K562 (cell line): ENCODE measurements around the gene KCND3. TPM values are rescaled to one million over a fixed set of nuclear protein-coding genes. Genes with fewer than 3 reads are reported as not detected.

ENCODE experiments used
- ATAC-seq: fragments of 200-7000 bp; cut with Tn5 transposase; 3 replicates; pipeline ENCODE4 v1.9.1; 2020; ENCODE audit warnings: moderate library complexity
- BruUV-seq: library from RNA; stranded (reverse); fragments of 400-500 nt; replicated peaks from 2 replicates; lab custom pipeline; 2021; lab: Mats Ljungman, UMichigan
- CTCF ChIA-PET: fragments of 300-600 bp; formaldehyde crosslinking; extraction: SDS; loops from one replicate; lab custom pipeline; 2021; ENCODE audit warnings: low intra/inter-chr PET ratio; lab: Yijun Ruan, JAX
- POLR2A ChIA-PET: fragments of 300-600, 350-650 bp; sonication (Branson Sonifier 250); formaldehyde crosslinking; extraction: SDS; loops from one replicate; lab custom pipeline; 2021; ENCODE audit warnings: antibody characterized with exemption, inconsistent platforms; lab: Yijun Ruan, JAX
- DNase-seq, 4 experiments: peaks; one replicate each; pipeline versions ENCODE4 v3.0.0 to v3.0.0-alpha.2; 2011 to 2018; ENCODE audit warnings: low spot score in 3 of 4, mixed read lengths in 3 of 4; ENCODE audit errors: extremely low read depth in 1 of 4
- FAIRE-seq: peaks from 2 replicates; lab custom pipeline; 2011; peaks lifted over from hg19 to GRCh38; lab: Jason Lieb, UNC
- H2AFZ ChIP-seq: 2 replicates; pipeline ENCODE4 v1.6.0; 2011; ENCODE audit warnings: low read depth, low read length, control low read depth, inconsistent platforms
- H3K27ac ChIP-seq: fragments of 200-600 bp; 3 replicates; pipeline ENCODE4 v1.8.0; 2011; ENCODE audit warnings: low read depth, mild to moderate bottlenecking, control low read depth, inconsistent platforms, low read length, moderate library complexity, mixed read lengths; ENCODE audit errors: extremely low read depth
- H3K27me3 ChIP-seq, 2 experiments: fragments of 300-600 bp in 1 of 2; 2 replicates in 1 of 2; 3 replicates in 1 of 2; pipeline versions ENCODE4 v1.6.0 to v1.8.0; 2011; ENCODE audit warnings: inconsistent platforms in 2 of 2, low read length in 2 of 2, mild to moderate bottlenecking in 1 of 2, mixed read lengths in 1 of 2, moderate library complexity in 1 of 2; ENCODE audit not compliant: control insufficient read depth in 2 of 2, insufficient read depth in 2 of 2
- H3K36me3 ChIP-seq: fragments of 300-600 bp; 3 replicates; pipeline ENCODE4 v1.8.0; 2011; ENCODE audit warnings: mild to moderate bottlenecking, low read length, inconsistent platforms; ENCODE audit not compliant: control insufficient read depth, insufficient read depth
- H3K4me1 ChIP-seq, 2 experiments: fragments of 200-600 bp in 1 of 2; replicated peaks in 1 of 2; 2 replicates in 1 of 2; 3 replicates in 1 of 2; pipeline versions ENCODE4 v1.5.1 to v1.8.0; 2011; ENCODE audit warnings: inconsistent platforms in 2 of 2, low read length in 2 of 2, mild to moderate bottlenecking in 1 of 2, mixed read lengths in 1 of 2, moderate library complexity in 1 of 2; ENCODE audit not compliant: control insufficient read depth in 2 of 2, insufficient read depth in 2 of 2
- H3K4me2 ChIP-seq: 2 replicates; pipeline ENCODE4 v1.6.1; 2011; ENCODE audit warnings: low read length, control low read depth, inconsistent platforms, mixed read lengths; ENCODE audit not compliant: insufficient read depth
- H3K4me3 ChIP-seq: fragments of 200-600 bp; sonication (generic), shearing (Covaris generic); 2 replicates; pipeline ENCODE4 v1.5.1; 2016; ENCODE audit warnings: control low read depth, inconsistent platforms
- H3K79me2 ChIP-seq: fragments of 200-600 bp; 3 replicates; pipeline ENCODE4 v1.8.0; 2011; ENCODE audit warnings: low read length, inconsistent platforms; ENCODE audit not compliant: control insufficient read depth, insufficient read depth
- H3K9ac ChIP-seq, 2 experiments: 2 replicates each; pipeline versions ENCODE4 v1.6.0 to v1.6.1; 2011; ENCODE audit warnings: low read depth in 2 of 2, low read length in 2 of 2, control low read depth in 1 of 2, inconsistent platforms in 1 of 2, mild to moderate bottlenecking in 1 of 2, mixed read lengths in 1 of 2; ENCODE audit not compliant: insufficient read depth in 1 of 2
- H3K9me1 ChIP-seq: one replicate; pipeline ENCODE4 v1.6.0; 2011; ENCODE audit warnings: inconsistent platforms, mild to moderate bottlenecking, low read length, moderate library complexity; ENCODE audit not compliant: control insufficient read depth, insufficient read depth
- H3K9me3 ChIP-seq: replicated peaks from 2 replicates; pipeline ENCODE4 v1.5.1; 2011; ENCODE audit warnings: low read depth, low read length, inconsistent platforms; ENCODE audit not compliant: control insufficient read depth, insufficient read depth
- H4K20me1 ChIP-seq: replicated peaks from 2 replicates; pipeline ENCODE4 v1.6.1; 2011; ENCODE audit warnings: low read length, inconsistent platforms, mixed read lengths; ENCODE audit not compliant: control insufficient read depth, insufficient read depth
- ARNT ChIP-seq, 2 experiments: fragments of 450-650 bp; IDR thresholded peaks; 2 replicates each; pipeline ENCODE4 v1.6.1; 2016; ENCODE audit warnings: mild to moderate bottlenecking in 1 of 2
- CTCF ChIP-seq, 3 experiments: IDR thresholded peaks in 2 of 3; conservative IDR thresholded peaks in 1 of 3; 2 replicates each; pipeline ENCODE4 v1.5.1; 2011 to 2012; ENCODE audit warnings: low read length in 3 of 3, mild to moderate bottlenecking in 3 of 3, control low read depth in 2 of 3, improper control_type of control experiment in 1 of 3, inconsistent platforms in 1 of 3, low read depth in 1 of 3, mixed read lengths in 1 of 3, moderate library complexity in 1 of 3; ENCODE audit not compliant: insufficient read depth in 2 of 3
- DMBX1 ChIP-seq: fragments of 250-450 bp; sonication (Bioruptor Pico); IDR thresholded peaks from 2 replicates; pipeline ENCODE4 v1.8.0; 2022; ENCODE audit warnings: inconsistent platforms, mild to moderate bottlenecking, moderate library complexity, borderline replicate concordance
- FOXK2 ChIP-seq, 2 experiments: fragments of 450-650 bp; IDR thresholded peaks in 1 of 2; conservative IDR thresholded peaks in 1 of 2; 2 replicates each; pipeline ENCODE4 v1.6.1; 2016; ENCODE audit warnings: low read depth in 2 of 2, mild to moderate bottlenecking in 1 of 2
- KLF13 ChIP-seq: fragments of 450-650 bp; IDR thresholded peaks from 2 replicates; pipeline ENCODE4 v1.6.1; 2016; ENCODE audit warnings: missing genetic modification characterization, low read depth, mild to moderate bottlenecking, missing compliant biosample characterization, moderate library complexity, borderline replicate concordance
- MAFF ChIP-seq: IDR thresholded peaks from 2 replicates; pipeline ENCODE4 v1.6.1; 2012; ENCODE audit warnings: low read length, improper control_type of control experiment
- MAX ChIP-seq: sonication (generic); formaldehyde crosslinking; IDR thresholded peaks from 2 replicates; pipeline ENCODE4 v1.9.0; 2022; ENCODE audit warnings: mild to moderate bottlenecking, missing genetic modification reagents
- RAD21 ChIP-seq, 2 experiments: fragments of 250-450 bp in 1 of 2; fragments of 450-650 bp in 1 of 2; sonication (Bioruptor Pico) in 1 of 2; formaldehyde crosslinking in 1 of 2; IDR thresholded peaks in 1 of 2; conservative IDR thresholded peaks in 1 of 2; 2 replicates each; pipeline versions ENCODE4 v1.4.0 to v1.8.0; 2020 to 2022; ENCODE audit warnings: mild to moderate bottlenecking in 2 of 2, moderate library complexity in 1 of 2
- SRSF9 ChIP-seq: fragments of 200-400 bp; formaldehyde crosslinking; IDR thresholded peaks from 2 replicates; pipeline ENCODE4 v1.6.1; 2017; ENCODE audit warnings: low read depth, low read length, borderline replicate concordance
- ZNF165 ChIP-seq: fragments of 250-450 bp; sonication (Bioruptor Pico); IDR thresholded peaks from 2 replicates; pipeline ENCODE4 v1.4.0; 2020; ENCODE audit warnings: borderline replicate concordance
- ZNF316 ChIP-seq: fragments of 450-650 bp; IDR thresholded peaks from 2 replicates; pipeline ENCODE4 v1.6.1; 2016
- WGBS: fragments of 100-300 bp; shearing (Covaris generic); methylation state at CpG from one replicate; pipeline ENCODE4 v1.1.6; 2016; ENCODE audit warnings: low coverage, mixed read lengths; ENCODE audit not compliant: insufficient coverage; ENCODE audit errors: missing lambda C conversion rate; 5-methylcytosine and 5-hydroxymethylcytosine counted together
- in situ Hi-C: fragments of 300-500 bp; cut with MboI; formaldehyde crosslinking; loops from 4 replicates; pipeline ENCODE4 v1.15.0; 2018; ENCODE audit warnings: inconsistent platforms, mixed read lengths
- intact Hi-C: fragments of 100-400 bp; cut with micrococcal nuclease; formaldehyde crosslinking; loops from 2 replicates; pipeline ENCODE4 v1.14.2; 2022
- polyA plus RNA-seq, 8 experiments: library from polyadenylated mRNA; depleted of rRNA in 4 of 8; stranded (reverse) in 5 of 8; unstranded in 3 of 8; fragments of >200 nt; fragmentation: Nextera tagmentation in 2 of 8; fragmentation: Illumina TruSeq in 1 of 8; extraction: Ambion mirVana in 2 of 8; extraction: Trizol in 1 of 8; gene quantifications; 2 replicates each; pipeline versions ENCODE4 v1.2.1 to v1.2.3, GENCODE V29; 2011 to 2014; ENCODE audit warnings: inconsistent platforms in 1 of 8, missing spikeins in 1 of 8
- total RNA-seq, 7 experiments: library from RNA; depleted of rRNA in 6 of 7; stranded (reverse); fragments of >200 nt in 6 of 7; fragmentation: Illumina TruSeq in 2 of 7; extraction: Trizol in 2 of 7; gene quantifications; 2 replicates each; pipeline versions ENCODE4 v1.2.1 to v1.2.3, GENCODE V29; 2011 to 2021; ENCODE audit warnings: low replicate concordance in 1 of 7
- TF ChIP-seq, protein P1 (sequence below): fragments of 450-650 bp; conservative IDR thresholded peaks from 2 replicates; pipeline ENCODE4 v1.6.1; 2016; ENCODE audit warnings: missing genetic modification characterization, low read depth, mild to moderate bottlenecking, missing compliant biosample characterization, moderate library complexity

KCND3 gene
- total and polyA plus RNA-seq, 9 of the 15 experiments (the other 6 are each of a cell fraction or from before 2014, with no cell fraction given), result not detected

DNA sequence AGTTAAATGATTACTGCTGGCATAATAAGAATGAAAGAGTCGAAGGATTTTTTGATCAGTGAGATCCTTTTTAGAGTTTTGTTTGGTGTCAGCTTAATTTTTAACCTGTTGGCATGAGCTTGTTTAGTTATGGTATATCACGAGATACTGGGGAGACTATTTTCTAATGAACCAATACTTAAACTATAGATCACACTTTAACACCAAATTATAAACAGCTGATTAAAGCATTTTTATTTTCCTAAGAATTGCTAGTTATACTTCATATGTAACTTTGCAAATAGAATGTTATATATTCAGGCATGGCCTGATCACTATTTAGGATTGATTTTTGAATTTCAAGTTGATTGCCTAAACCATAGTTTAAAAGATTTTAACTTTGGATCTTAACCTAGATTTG is 227.8 kb downstream of the KCND3 start:
- H3K4me1 ChIP-seq, result peaks cover 0 to 8% of the 10 kb centered on the region in 2 experiments; a peak in 2 of 5 replicates
- TF ChIP-seq MAX (CRISPR knock-in tag), result no peak
- TF ChIP-seq ZNF316, result peak; percentile 73
- TF ChIP-seq MAFF, result 0 out of 2 replicates have a peak, but pooled peaks have one; percentile 8
- in situ Hi-C loops (no loop called here), intact Hi-C loops (no loop called here)
- no peak overlapping the region for H2AFZ ChIP-seq
- no peak overlapping the region for H3K4me2 ChIP-seq
- FAIRE-seq, result no peak
- BruUV-seq, result no TSS peak
- no peak overlapping the region for H3K27ac ChIP-seq
- no peaks in the 10 kb centered on the region for H3K9me3 ChIP-seq
- no peaks in the 10 kb centered on the region for H3K9me1 ChIP-seq
- H4K20me1 ChIP-seq, result no peaks in the 10 kb centered on the region
- 92% methylated on average over 2 of the region's 2 CpGs for WGBS
- no peak overlapping the region for H3K9ac ChIP-seq
- peaks cover 93% of the 10 kb centered on the region for H3K36me3 ChIP-seq
- no peak for DNase-seq
- CTCF ChIA-PET, result no interaction called here
- peaks cover 22% of the 10 kb centered on the region for H3K79me2 ChIP-seq
- H3K4me3 ChIP-seq, result no peak overlapping the region
- no peaks in the 10 kb centered on the region for H3K27me3 ChIP-seq
- no peak for ATAC-seq
- POLR2A ChIA-PET, result no interaction called here

DNA sequence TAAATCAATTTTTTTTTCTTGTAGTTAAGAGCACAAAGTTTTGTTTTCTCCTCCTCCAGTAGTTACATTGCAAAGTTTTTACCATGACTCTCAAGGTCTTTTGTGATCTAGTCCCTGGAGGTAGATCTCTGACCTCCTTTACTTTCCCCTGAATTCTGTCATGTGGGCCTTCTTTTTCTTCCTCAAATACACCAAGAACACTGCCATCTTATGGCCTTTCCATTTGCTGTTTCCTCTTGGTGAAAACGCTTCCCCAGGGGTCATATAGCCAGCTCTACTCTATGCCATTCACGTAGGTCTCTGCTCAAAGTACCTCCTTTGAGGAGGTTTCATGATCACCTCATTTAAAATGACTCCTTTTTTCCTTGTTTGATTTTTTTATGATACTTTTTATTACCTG is 231.1 kb downstream of the KCND3 start:
- Histone ChIP-seq H3K4me1 (peaks cover 9 to 15% of the 10 kb centered on the region in 2 experiments), H3K4me3 (no peak overlapping the region), H2AFZ (no peak overlapping the region), H3K9me3 (no peaks in the 10 kb centered on the region), H3K4me2 (no peak overlapping the region), H3K79me2 (peaks cover 32% of the 10 kb centered on the region), H3K9me1 (no peaks in the 10 kb centered on the region), H3K9ac (no peak overlapping the region), H3K36me3 (peaks cover 63% of the 10 kb centered on the region), H4K20me1 (no peaks in the 10 kb centered on the region), H3K27ac (no peak overlapping the region), H3K27me3 (no peaks in the 10 kb centered on the region)
- intact Hi-C loops, result no loop called here
- in situ Hi-C loops, result loop anchor here (5.0 kb wide), 1 partner anchor 276 kb away; no protein-coding TSS in a partner anchor
- CTCF ChIA-PET, result interaction anchor here (0.6 to 1.0 kb wide), 4 partner anchors 11 to 281 kb away, joined by 3 to 7 read pairs (median 4); no protein-coding TSS in a partner anchor
- ATAC-seq, result no peak
- FAIRE-seq, result no peak
- TF ChIP-seq SRSF9 (no peak), DMBX1 (no peak), ARNT (IDR thresholded peaks at IDR 0.05) (no peak), RAD21 (CRISPR knock-in tag; conservative IDR thresholded peaks at IDR 0.05 in 1 of 2, IDR thresholded peaks at IDR 0.05 in 1 of 2) (0 out of 4 replicates have a peak, but pooled peaks of 1 of the 2 experiments have one; percentile 6), KLF13 (no peak), ZNF165 (CRISPR knock-in tag) (no peak), CTCF (IDR thresholded peaks at IDR 0.05 in 2 of 3, conservative IDR thresholded peaks at IDR 0.05 in 1 of 3; ENCODE audit: insufficient read depth in 2 of 3, low read depth in 1 of 3, low read length in 3 of 3) (peak in 2 of 3 experiments; percentile 20 to 27; a peak in 2 of 6 replicates), FOXK2 (conservative IDR thresholded peaks at IDR 0.05 in 1 of 2, IDR thresholded peaks at IDR 0.05 in 1 of 2; ENCODE audit: low read depth in 2 of 2) (no peak)
- TF ChIP-seq, protein P1, sequence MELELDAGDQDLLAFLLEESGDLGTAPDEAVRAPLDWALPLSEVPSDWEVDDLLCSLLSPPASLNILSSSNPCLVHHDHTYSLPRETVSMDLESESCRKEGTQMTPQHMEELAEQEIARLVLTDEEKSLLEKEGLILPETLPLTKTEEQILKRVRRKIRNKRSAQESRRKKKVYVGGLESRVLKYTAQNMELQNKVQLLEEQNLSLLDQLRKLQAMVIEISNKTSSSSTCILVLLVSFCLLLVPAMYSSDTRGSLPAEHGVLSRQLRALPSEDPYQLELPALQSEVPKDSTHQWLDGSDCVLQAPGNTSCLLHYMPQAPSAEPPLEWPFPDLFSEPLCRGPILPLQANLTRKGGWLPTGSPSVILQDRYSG, result no peak
- WGBS, result 84% methylated on average over 2 of the region's 2 CpGs
- no peak for DNase-seq
- no TSS peak for BruUV-seq
- POLR2A ChIA-PET, result no interaction called here
